Activated CD8-positive, alpha-beta memory T cell treated with anti-CD3 and anti-CD28 coated beads for 1 hour (primary cell): ENCODE data around the gene MYO1B.

Source experiments
- DNase-seq, 2 donors: peaks; one replicate each; pipeline ENCODE4 v3.0.0-alpha.2; 2020; ENCODE audit warnings: low read depth in 1 of 2; ENCODE audit errors: extremely low read depth in 1 of 2

MYO1B gene

DNA sequence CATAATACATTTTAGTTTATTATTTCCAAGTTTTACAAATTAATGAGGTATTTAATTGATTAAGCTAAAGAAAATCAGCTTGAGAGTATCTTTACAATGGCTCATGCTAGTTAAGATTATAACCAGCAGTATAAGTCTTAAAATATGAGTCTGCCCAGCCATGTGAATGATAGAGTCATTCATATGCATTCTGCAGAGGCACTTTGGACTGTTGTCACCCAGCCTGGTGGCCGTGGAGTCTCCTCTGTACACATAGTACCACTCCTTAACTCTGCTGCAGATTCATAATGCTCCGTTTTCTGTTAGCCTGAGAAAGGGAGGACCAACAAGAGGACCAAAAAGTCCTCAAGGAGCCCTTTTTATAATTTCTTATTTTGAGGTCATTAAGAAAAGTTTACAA lies 148.8 kb downstream of the MYO1B start:
- no peak for DNase-seq

DNA sequence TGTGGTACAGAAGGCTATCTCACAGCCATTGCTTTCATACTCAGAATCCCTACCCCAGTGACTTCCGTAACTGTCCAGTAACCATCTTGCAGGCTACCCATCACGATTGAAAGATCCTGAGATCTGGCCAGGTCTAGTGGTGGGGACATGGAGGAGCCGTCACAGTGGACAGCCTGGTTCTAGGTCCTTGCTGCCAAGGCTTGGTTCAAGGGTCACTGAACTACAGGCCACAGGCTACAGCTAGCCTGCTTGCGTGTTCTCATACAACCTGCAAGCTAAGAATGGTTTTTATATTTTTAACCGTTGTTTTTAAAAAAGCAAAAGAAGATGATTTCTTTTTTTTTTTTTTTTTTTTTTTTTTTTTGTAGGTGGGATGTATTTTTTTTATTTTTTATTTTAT lies 151.6 kb downstream of the MYO1B start:
- DNase-seq = no peak

DNA sequence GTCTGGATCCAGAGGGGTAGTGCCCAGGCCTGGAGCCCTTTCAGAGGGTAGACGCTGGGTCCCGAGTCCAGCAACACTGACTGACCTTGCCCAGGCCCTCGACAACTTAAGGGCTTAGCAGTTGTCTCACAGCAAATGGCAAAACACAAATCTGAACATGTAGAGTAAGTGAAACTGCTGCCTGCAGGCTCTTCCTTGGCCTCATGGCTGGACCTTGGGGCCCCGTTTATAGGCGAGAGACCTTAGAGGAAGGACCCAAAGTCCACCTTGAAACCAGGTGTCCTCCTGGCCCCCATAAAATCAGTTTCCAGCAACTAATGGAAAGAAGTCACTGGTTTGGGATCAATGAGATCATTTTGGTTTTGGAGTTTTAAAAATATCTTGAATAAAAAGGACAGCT lies 154.4 kb downstream of the MYO1B start:
- DNase-seq = no peak

DNA sequence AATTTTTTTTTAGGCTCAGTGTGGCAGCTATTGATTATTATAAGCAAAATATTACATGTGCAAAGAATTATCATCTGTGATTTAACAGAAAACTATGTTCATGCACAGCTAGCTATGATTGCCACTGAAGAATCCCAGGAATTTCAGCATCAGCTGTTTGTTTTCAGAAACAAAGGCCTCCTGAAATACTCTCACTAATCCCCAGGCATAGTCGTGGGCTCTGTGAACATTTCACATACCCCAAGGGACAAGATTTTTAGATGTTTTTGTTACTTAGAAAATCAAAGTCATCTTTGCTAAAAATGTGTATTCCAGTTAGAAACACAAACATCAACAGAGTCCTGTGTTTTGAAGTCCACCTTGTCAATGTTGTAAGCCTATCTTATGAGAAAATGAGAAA lies 156.1 kb downstream of the MYO1B start:
- no peak for DNase-seq

- DNase-seq = no peak
These were observed 157.9 kb downstream of the MYO1B start for GRCh38 chr2:191402966-191403565.

- DNase-seq = no peak
These were observed 159.4 kb downstream of the MYO1B start for GRCh38 chr2:191404568-191404991.

DNA sequence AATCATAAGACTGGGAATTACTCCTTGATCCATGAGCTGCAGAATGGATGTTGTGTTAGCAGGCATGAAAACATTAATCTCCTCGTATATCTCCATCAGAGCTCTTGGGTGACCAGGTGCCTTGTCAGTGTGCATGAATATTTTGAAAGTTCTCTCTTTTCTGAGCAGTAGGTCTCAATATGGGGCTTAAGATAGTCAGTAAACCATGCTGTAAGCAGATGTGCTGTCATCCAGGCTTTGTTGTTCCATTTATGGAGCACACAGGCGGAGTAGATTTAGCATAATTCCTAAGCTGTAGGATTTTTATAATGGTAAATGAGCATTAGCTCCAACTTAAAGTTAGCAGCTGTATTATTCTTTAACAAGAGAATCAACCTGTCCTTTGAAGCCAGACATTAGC lies 160.3 kb downstream of the MYO1B start:
- no peak for DNase-seq

GRCh38 chr2:191410646-191411436 lies 165.6 kb downstream of the MYO1B start:
- no peak for DNase-seq

- DNase-seq = no peak
These were observed 166.3 kb downstream of the MYO1B start for GRCh38 chr2:191411472-191411871.

- DNase-seq = no peak
These were observed 167.1 kb downstream of the MYO1B start for GRCh38 chr2:191412353-191412752.

DNA sequence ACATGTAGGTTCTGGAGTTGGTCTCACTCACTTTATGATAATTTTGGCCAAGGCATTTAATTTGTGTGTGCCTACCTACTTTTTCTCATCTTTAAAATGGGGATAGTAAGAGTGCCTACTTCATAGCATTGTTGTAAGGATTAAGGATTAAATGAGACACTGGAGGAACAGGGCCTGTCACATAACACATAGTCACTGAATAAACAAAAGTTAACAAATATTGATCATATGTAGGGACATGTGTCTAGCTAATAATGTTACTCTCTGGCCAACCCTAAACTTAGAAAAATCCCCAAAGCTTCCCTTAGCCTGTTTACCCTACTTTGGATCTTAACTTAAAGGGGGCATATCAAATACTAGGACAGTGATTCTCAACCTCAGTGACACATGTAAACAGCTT lies 169.9 kb downstream of the MYO1B start:
- no peak for DNase-seq

DNA sequence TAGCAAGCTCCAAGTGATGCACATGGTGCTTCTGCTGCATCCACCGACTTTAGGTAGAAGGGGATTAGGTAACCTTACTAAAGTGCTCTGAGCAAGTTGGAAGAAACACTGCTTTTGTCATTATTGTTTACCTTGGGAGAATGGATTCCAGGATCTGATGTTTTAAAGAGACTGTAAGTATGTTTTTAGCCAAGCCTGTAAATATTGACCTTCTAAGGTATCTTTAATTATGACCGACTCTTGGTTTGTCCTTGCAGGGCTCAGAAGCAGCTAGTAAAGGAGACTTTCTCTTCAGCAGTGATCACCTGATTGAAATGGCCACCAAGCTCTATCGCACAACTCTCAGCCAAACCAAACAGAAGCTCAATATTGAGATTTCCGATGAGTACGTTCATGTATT lies 170.7 kb downstream of the MYO1B start:
- DNase-seq = no peak

- no peak for DNase-seq
These were observed 172.5 kb downstream of the MYO1B start for GRCh38 chr2:191417746-191418145.

DNA sequence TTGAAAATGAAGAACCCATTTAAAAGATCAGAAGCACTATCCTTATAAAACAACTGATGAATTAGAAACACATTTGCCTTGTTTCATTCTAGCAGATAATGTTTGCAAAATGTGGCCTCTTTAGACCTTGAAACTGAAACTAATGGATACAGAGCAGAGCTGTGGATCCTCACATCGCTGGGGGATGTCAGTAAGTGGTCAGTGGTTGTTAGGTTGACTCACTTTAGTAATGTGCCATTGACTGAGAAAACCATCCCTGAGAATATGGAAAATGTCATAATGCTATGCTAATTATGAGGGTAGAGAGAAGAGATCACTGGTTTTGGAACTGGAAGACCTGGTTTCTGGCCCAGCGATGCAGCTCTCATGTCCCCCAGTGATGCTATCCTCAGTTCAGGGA lies 176.7 kb downstream of the MYO1B start:
- DNase-seq = no peak

DNA sequence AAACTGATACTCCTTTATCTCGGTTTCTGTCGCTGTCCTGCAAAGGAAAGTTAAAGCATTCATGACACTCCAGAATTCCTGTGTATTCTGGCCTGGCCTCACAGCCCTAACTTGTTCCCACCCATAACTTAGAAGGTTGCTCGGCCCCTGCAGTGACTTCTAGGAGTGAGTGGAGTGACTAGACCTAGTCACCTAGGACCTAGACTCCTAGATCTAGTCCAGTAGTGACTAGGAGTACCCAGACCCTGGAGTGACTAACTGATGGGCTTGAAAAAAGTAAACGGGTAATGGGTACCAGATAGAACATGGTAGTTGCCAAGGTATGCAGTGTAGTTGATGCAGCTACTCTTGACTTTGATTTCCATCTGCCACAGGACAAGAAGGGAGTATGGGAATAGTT lies 181.8 kb downstream of the MYO1B start:
- no peak for DNase-seq

DNA sequence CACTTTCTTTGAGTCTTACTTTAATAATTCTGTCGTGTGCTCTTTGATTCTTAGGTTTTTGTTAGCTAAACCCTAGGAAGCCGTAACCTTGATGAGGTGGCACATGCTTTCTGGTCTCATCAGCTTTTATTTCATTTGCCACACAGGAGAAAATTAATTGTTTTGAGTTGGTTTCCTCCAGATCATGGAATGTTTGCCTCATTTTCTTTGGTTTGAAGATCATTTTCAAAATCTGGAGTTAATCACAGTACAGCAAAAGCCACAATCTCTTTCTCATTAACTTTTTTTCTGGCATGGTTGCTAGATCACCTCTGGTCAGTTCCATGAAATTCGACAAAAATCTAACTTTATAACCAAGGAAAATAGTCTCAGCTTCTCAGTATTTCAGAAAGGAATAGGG lies 182.9 kb downstream of the MYO1B start:
- DNase-seq = no peak

DNA sequence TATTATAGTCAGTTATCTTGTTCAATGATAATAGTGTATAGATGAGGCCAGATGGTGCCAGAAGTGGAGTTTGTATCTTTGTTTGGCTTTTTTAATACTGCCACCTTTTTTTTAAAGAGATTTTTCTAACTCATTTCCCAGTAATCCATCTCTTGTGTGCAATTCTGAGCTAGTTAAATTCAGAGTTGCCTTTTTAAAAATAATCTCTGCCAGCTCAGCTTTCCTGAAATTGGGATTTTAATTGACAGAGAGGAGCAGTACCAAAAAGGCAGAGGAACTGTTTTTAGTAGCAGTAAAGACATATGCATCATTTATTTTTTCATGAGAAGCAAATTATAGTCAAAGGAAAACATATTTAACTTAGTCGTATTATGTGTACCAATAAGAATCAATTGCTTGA lies 185.3 kb downstream of the MYO1B start:
- no peak for DNase-seq

DNA sequence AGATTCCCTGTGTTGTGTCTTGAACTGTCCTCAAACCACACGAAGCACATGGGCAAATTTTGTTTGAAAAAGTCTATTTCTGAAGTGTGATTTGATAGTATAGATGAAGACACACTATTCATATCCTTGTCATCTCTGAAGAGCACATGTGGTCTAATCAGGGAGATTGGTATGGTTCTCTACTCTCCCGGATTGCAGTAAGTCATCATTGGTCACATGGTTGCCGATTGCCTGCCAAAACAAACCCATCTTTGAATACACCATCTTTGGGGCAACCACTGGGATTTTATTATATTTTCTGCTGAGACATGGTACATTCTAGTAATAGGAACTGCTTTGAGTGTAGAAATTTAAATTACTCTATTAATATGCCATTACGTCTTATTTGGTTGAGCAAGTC lies 186.9 kb downstream of the MYO1B start:
- no peak for DNase-seq

- DNase-seq = no peak
These were observed 188.9 kb downstream of the MYO1B start for GRCh38 chr2:191434072-191434471.

DNA sequence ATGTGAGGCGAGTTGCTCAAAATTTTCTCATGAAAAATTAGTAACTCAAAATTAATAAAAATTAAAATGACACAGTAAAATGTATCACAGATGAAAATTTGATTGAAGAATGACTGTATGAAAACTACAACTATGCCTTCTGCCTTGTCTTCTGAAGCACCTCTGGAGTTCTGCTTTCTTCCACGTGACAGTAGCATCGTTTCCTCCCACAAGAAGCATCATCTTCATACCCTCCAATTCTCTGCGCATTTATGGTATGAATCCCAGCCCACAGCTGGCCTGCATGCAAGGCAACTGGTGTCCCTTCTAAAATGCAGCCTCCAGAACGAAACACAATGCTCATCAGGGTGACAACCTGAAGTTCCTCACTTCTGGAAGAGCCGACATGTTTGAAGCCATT lies 189.9 kb downstream of the MYO1B start:
- DNase-seq = no peak

GRCh38 chr2:191436368-191437055 lies 191.3 kb downstream of the MYO1B start:
- DNase-seq = no peak

- DNase-seq = no peak
These were observed 194.3 kb downstream of the MYO1B start for GRCh38 chr2:191439481-191439880.
